Stomach smooth muscle (tissue), 2 donors: Measurements from ENCODE around the gene PITX2.

Source experiments
- H3K27ac ChIP-seq: one replicate; pipeline ENCODE4 v1.7.0; 2013; ENCODE audit warnings: mild to moderate bottlenecking, low read length, inconsistent platforms
- H3K27me3 ChIP-seq, 2 donors: one replicate each; pipeline ENCODE4 v1.7.0; 2013; ENCODE audit warnings: low read length in 2 of 2; ENCODE audit not compliant: insufficient read depth in 2 of 2, control insufficient read depth in 1 of 2
- H3K36me3 ChIP-seq, 2 donors: one replicate each; pipeline ENCODE4 v1.7.0; 2013; ENCODE audit warnings: low read length in 2 of 2; ENCODE audit not compliant: control insufficient read depth in 2 of 2, insufficient read depth in 2 of 2
- H3K4me1 ChIP-seq: one replicate; pipeline ENCODE4 v1.7.0; 2013; ENCODE audit warnings: low read length; ENCODE audit not compliant: control insufficient read depth, insufficient read depth
- H3K4me3 ChIP-seq, 2 donors: one replicate each; pipeline ENCODE4 v1.7.0; 2013; ENCODE audit warnings: low read length in 2 of 2
- H3K9ac ChIP-seq, 2 donors: one replicate each; pipeline ENCODE4 v1.7.0; 2013; ENCODE audit warnings: low read length in 2 of 2, mild to moderate bottlenecking in 1 of 2
- H3K9me3 ChIP-seq, 2 donors: one replicate each; pipeline ENCODE4 v1.7.0; 2013; ENCODE audit warnings: low read length in 2 of 2; ENCODE audit not compliant: control insufficient read depth in 2 of 2
- donor health status: healthy.
- donor health status: Pancreatic carcinoma.

PITX2 gene

DNA sequence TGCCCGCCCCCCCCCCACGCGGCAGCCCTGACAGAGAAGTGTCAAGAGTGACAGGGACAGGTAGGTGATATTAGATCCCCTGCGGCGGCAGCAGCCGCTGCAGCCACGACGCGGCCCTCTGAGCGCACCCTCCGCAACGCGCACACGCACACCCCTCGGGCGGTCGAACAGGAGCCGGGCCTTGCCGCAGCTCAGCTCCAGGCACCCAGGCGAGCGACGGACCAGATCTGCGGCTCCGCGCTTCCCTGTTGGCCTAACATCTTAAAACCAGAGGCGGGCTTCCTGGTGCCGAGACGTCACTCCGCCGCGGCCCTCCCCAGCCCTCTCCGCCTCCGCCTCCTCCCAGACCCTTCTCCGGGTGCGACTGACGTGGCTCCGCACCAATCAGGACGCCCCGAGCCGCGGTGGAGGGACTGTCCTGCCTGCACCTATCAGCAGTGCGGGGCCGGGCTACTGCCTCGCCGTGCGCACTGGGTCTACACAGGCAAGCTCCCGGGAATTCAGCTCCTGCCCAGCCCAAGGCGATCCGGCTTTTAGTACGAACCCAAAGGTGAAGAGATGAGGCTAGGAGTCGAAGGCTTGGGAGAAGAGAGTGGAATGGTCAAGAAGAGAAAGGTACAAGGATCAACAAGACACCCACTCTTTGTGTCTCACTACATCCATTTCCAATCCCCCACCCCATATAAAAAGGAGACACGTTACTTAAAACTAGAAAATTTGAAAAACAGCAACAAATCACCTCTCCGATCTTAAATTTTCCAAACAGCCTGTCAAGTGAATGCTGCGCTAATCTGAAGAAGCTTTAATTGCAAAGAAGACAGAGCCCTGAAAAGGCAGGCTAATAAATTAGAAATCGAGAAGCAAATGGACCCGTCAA, at the start of gene PITX2:
Gene PITX2, minus strand, starts transcription at position 237 of the 877 bp plus-strand sequence. CDS start 617 bp downstream, outside the sequence.
- Histone ChIP-seq H3K4me1 (peaks cover 35% of the 10 kb centered on the region), H3K4me3 (peak within 1 kb of the TSS; percentile 58 to 73), H3K27me3 (peaks cover 76 to 94% of the 10 kb centered on the region in 2 donors), H3K36me3 (no peaks in the 10 kb centered on the region), H3K9me3 (peaks cover 0 to 3% of the 10 kb centered on the region in 2 donors), H3K27ac (no peak within 1 kb of the TSS), H3K9ac (no peak within 1 kb of the TSS)

DNA sequence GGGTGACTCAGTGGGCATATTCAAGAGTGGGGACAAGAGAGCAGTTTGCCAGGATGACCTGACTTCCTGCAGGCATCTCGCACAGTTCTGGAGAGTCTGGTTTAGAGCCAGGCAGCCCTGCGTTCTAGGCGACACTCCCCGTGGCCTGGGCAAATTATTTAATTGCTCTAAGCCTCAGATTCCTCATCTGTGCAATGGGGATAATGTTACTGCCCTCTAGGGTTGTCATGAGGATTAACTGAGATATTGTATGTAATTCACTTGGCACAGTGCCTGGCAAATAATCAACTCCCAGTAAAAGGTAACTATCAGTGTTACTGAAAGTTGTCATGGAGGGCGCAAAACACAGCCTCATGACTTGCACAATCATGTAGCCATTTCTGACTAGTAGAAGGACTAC, 48.8 kb upstream of the PITX2 start:
- Histone ChIP-seq H3K4me1 (no peaks in the 10 kb centered on the region), H3K9ac (no peak overlapping the region), H3K4me3 (no peak overlapping the region), H3K36me3 (no peaks in the 10 kb centered on the region), H3K27me3 (no peaks in the 10 kb centered on the region), H3K9me3 (no peaks in the 10 kb centered on the region), H3K27ac (no peak overlapping the region)

DNA sequence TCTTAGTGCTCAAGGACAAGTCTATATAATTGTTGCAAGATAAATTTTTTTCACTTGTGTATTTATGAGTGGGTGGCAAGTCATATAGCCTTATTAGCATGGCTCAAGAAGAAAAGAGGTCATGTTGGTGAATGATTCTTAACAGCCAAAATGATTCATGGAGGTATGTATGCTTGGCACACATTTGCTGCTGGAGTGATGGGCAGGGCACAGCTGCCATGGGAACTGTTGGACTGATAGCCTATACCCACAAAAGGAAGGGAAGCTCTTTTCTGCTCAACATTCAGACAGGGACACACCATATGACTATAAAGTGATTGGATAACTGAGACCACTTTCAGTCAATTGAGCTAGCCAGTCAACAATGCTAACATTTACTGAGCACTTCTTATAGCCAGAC, 46.8 kb upstream of the PITX2 start:
- H3K9me3 ChIP-seq: no peaks in the 10 kb centered on the region
- H3K36me3 ChIP-seq: no peaks in the 10 kb centered on the region
- H3K27ac ChIP-seq: no peak overlapping the region
- H3K4me1 ChIP-seq: no peaks in the 10 kb centered on the region
- H3K9ac ChIP-seq: no peak overlapping the region
- H3K27me3 ChIP-seq: no peaks in the 10 kb centered on the region
- no peak overlapping the region for H3K4me3 ChIP-seq

GRCh38 chr4:110668463-110669235, 45.8 kb upstream of the PITX2 start:
- Histone ChIP-seq H3K36me3 (no peaks in the 10 kb centered on the region), H3K4me3 (no peak overlapping the region), H3K27ac (no peak overlapping the region), H3K4me1 (no peaks in the 10 kb centered on the region), H3K27me3 (no peaks in the 10 kb centered on the region), H3K9me3 (no peaks in the 10 kb centered on the region), H3K9ac (no peak overlapping the region)

GRCh38 chr4:110667670-110668069, 44.8 kb upstream of the PITX2 start:
- Histone ChIP-seq H3K9ac (no peak overlapping the region), H3K9me3 (no peaks in the 10 kb centered on the region), H3K27ac (no peak overlapping the region), H3K36me3 (no peaks in the 10 kb centered on the region), H3K27me3 (no peaks in the 10 kb centered on the region), H3K4me3 (no peak overlapping the region), H3K4me1 (no peaks in the 10 kb centered on the region)

DNA sequence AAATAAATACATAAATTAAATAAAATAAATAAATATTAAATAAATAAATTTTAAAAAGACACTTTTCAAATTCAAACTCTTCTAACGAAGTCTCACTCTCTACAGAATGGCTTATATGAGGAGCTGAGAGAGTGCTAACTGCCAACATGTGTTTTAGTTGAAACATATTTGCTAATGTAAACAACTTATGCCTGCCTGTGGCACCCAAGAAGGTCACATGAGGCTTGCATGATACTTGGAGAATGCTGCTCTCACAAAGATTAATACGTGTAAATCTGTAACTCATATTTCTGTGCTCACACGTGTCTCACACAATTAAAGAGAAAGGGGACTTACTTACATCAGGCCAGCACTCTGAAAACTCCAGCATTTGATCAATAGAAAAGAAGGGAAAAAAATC, 43.2 kb upstream of the PITX2 start:
- H3K4me1 ChIP-seq: no peaks in the 10 kb centered on the region
- no peaks in the 10 kb centered on the region for H3K27me3 ChIP-seq
- H3K27ac ChIP-seq: no peak overlapping the region
- no peaks in the 10 kb centered on the region for H3K9me3 ChIP-seq
- H3K36me3 ChIP-seq: no peaks in the 10 kb centered on the region
- no peak overlapping the region for H3K9ac ChIP-seq
- no peak overlapping the region for H3K4me3 ChIP-seq

DNA sequence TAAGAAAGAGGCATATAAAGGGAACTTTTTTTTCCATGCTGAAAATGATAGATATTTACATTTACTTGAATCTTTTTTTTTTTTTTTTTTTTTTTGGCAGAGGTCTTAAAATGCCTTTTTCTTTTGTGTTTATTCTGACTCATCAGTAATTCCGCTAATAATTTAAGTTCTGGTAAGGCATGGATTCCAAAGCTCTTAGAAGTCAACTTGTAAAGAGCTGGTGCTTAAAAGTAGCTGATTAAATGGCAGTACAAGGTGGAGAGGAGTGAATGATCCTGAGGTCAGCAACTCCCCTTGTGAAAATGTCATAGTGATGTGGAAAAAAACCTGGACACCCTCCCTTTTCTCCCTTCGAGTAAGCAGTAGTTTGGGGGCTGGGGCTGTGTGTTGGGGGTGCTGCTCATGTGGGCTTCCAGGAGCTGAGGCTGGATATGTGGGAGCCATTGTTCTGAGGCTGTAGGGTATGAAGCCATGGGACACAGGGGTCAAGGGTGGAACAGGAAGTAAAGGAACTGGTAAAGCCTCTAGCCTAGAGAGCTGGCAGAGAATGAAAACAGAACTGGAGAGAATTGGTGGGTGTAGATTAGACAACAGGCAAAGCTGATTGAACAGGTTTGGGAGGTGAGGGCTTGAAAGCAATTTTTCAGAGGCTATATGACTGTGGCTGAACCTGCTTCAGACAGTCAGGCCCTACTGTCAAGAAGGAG, 41.0 kb upstream of the PITX2 start:
- H3K36me3 ChIP-seq: no peaks in the 10 kb centered on the region
- no peak overlapping the region for H3K4me3 ChIP-seq
- no peak overlapping the region for H3K27ac ChIP-seq
- no peak overlapping the region for H3K9ac ChIP-seq
- H3K4me1 ChIP-seq: no peaks in the 10 kb centered on the region
- no peaks in the 10 kb centered on the region for H3K27me3 ChIP-seq
- H3K9me3 ChIP-seq: peaks cover 2 to 3% of the 10 kb centered on the region in 2 donors

GRCh38 chr4:110663206-110663605, 40.3 kb upstream of the PITX2 start:
- Histone ChIP-seq H3K9me3 (peaks cover 2 to 4% of the 10 kb centered on the region in 2 donors), H3K27ac (no peak overlapping the region), H3K36me3 (no peaks in the 10 kb centered on the region), H3K9ac (no peak overlapping the region), H3K27me3 (no peaks in the 10 kb centered on the region), H3K4me3 (no peak overlapping the region), H3K4me1 (no peaks in the 10 kb centered on the region)

- Histone ChIP-seq H3K9ac (no peak overlapping the region), H3K27me3 (no peaks in the 10 kb centered on the region), H3K36me3 (no peaks in the 10 kb centered on the region), H3K27ac (no peak overlapping the region), H3K4me1 (no peaks in the 10 kb centered on the region), H3K9me3 (peaks cover 2 to 4% of the 10 kb centered on the region in 2 donors), H3K4me3 (no peak overlapping the region)
Measured at GRCh38 chr4:110660755-110661154, 37.9 kb upstream of the PITX2 start.

GRCh38 chr4:110654254-110654635, 31.4 kb upstream of the PITX2 start:
- H3K9ac ChIP-seq: no peak overlapping the region
- no peak overlapping the region for H3K27ac ChIP-seq
- no peaks in the 10 kb centered on the region for H3K4me1 ChIP-seq
- no peaks in the 10 kb centered on the region for H3K36me3 ChIP-seq
- H3K9me3 ChIP-seq: peaks cover 2 to 4% of the 10 kb centered on the region in 2 donors
- H3K27me3 ChIP-seq: no peaks in the 10 kb centered on the region
- H3K4me3 ChIP-seq: no peak overlapping the region
